HEK293 (cell line): ENCODE data around the gene CFAP99.
"Not testable (repeated sequence)": the region's sequence is repeated elsewhere in the genome, so short reads cannot be mapped to it uniquely, and the experiment has no call there.

ENCODE experiments used
- KLF16 ChIP-seq: fragments of 450-650 bp; formaldehyde crosslinking; IDR thresholded peaks from 2 replicates; pipeline ENCODE4 v1.5.1; 2017; ENCODE audit warnings: missing biosample characterization, missing genetic modification characterization
- KLF9 ChIP-seq: fragments of 450-650 bp; formaldehyde crosslinking; IDR thresholded peaks from 2 replicates; pipeline ENCODE4 v1.5.1; 2016; ENCODE audit warnings: missing biosample characterization, missing genetic modification characterization, low read depth
- ZNF664 ChIP-seq: fragments of 450-650 bp; formaldehyde crosslinking; IDR thresholded peaks from 2 replicates; pipeline ENCODE4 v1.5.1; 2016; ENCODE audit warnings: missing biosample characterization, missing genetic modification characterization
- TF ChIP-seq, protein P1 (sequence below): sonication (generic); formaldehyde crosslinking; IDR thresholded peaks from 2 replicates; pipeline ENCODE4 v1.8.1; 2022; ENCODE audit warnings: mild to moderate bottlenecking, moderate library complexity, missing genetic modification reagents
- TF ChIP-seq, protein P2 (sequence below): fragments of 450-650 bp; formaldehyde crosslinking; IDR thresholded peaks from 2 replicates; pipeline ENCODE4 v1.5.1; 2016; ENCODE audit warnings: missing biosample characterization, missing genetic modification characterization
- TF ChIP-seq, protein P3 (sequence below): fragments of 450-650 bp; formaldehyde crosslinking; IDR thresholded peaks from 2 replicates; pipeline ENCODE4 v1.5.1; 2016; ENCODE audit warnings: missing biosample characterization, missing genetic modification characterization
- TF ChIP-seq, protein P4 (sequence below): fragments of 450-650 bp; formaldehyde crosslinking; IDR thresholded peaks from 2 replicates; pipeline ENCODE4 v1.5.1; 2016; ENCODE audit warnings: missing biosample characterization, missing genetic modification characterization

DNA sequence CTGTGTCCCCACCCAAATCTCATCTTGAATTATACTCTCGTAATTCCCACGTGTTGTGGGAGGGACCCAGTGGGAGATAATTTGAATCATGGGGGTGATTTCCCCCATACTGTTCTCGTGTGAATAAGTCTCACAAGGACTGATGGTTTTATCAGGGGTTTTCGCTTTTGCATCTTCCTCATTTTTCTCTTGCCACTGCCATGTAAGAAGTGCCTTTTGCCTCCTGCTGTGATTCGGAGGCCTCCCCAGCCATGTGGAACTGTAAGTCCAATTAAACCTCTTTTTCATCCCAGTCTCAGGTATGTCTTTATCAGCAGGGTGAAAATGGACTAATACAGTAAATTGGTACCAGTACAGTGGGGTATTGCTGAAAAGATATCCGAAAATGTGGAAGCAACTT is 38.2 kb upstream of the CFAP99 start:
- TF ChIP-seq, protein P1, sequence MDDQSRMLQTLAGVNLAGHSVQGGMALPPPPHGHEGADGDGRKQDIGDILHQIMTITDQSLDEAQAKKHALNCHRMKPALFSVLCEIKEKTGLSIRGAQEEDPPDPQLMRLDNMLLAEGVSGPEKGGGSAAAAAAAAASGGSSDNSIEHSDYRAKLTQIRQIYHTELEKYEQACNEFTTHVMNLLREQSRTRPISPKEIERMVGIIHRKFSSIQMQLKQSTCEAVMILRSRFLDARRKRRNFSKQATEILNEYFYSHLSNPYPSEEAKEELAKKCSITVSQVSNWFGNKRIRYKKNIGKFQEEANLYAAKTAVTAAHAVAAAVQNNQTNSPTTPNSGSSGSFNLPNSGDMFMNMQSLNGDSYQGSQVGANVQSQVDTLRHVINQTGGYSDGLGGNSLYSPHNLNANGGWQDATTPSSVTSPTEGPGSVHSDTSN (CRISPR knock-in tag) = not testable (repeated sequence)
- TF ChIP-seq, protein P2, sequence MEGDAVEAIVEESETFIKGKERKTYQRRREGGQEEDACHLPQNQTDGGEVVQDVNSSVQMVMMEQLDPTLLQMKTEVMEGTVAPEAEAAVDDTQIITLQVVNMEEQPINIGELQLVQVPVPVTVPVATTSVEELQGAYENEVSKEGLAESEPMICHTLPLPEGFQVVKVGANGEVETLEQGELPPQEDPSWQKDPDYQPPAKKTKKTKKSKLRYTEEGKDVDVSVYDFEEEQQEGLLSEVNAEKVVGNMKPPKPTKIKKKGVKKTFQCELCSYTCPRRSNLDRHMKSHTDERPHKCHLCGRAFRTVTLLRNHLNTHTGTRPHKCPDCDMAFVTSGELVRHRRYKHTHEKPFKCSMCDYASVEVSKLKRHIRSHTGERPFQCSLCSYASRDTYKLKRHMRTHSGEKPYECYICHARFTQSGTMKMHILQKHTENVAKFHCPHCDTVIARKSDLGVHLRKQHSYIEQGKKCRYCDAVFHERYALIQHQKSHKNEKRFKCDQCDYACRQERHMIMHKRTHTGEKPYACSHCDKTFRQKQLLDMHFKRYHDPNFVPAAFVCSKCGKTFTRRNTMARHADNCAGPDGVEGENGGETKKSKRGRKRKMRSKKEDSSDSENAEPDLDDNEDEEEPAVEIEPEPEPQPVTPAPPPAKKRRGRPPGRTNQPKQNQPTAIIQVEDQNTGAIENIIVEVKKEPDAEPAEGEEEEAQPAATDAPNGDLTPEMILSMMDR (tag by site-specific recombination) = not testable (repeated sequence)
- TF ChIP-seq, protein P3, sequence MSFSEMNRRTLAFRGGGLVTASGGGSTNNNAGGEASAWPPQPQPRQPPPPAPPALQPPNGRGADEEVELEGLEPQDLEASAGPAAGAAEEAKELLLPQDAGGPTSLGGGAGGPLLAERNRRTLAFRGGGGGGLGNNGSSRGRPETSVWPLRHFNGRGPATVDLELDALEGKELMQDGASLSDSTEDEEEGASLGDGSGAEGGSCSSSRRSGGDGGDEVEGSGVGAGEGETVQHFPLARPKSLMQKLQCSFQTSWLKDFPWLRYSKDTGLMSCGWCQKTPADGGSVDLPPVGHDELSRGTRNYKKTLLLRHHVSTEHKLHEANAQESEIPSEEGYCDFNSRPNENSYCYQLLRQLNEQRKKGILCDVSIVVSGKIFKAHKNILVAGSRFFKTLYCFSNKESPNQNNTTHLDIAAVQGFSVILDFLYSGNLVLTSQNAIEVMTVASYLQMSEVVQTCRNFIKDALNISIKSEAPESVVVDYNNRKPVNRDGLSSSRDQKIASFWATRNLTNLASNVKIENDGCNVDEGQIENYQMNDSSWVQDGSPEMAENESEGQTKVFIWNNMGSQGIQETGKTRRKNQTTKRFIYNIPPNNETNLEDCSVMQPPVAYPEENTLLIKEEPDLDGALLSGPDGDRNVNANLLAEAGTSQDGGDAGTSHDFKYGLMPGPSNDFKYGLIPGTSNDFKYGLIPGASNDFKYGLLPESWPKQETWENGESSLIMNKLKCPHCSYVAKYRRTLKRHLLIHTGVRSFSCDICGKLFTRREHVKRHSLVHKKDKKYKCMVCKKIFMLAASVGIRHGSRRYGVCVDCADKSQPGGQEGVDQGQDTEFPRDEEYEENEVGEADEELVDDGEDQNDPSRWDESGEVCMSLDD (tag by site-specific recombination) = not testable (repeated sequence)
- TF ChIP-seq, protein P4, sequence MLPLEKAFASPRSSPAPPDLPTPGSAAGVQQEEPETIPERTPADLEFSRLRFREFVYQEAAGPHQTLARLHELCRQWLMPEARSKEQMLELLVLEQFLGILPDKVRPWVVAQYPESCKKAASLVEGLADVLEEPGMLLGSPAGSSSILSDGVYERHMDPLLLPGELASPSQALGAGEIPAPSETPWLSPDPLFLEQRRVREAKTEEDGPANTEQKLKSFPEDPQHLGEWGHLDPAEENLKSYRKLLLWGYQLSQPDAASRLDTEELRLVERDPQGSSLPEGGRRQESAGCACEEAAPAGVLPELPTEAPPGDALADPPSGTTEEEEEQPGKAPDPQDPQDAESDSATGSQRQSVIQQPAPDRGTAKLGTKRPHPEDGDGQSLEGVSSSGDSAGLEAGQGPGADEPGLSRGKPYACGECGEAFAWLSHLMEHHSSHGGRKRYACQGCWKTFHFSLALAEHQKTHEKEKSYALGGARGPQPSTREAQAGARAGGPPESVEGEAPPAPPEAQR (tag by site-specific recombination) = not testable (repeated sequence)
- not testable (repeated sequence) for TF ChIP-seq KLF9, KLF16, ZNF664 (tag by site-specific recombination)
